K562 (cell line): ENCODE data around the gene APOL4. TPM values are rescaled to one million over a fixed set of nuclear protein-coding genes. Genes with fewer than 3 reads are reported as not detected.

Experiments
- ATAC-seq: fragments of 200-7000 bp; cut with Tn5 transposase; 3 replicates; pipeline ENCODE4 v1.9.1; 2020; ENCODE audit warnings: moderate library complexity
- BruUV-seq: library from RNA; stranded (reverse); fragments of 400-500 nt; replicated peaks from 2 replicates; lab custom pipeline; 2021; lab: Mats Ljungman, UMichigan
- CTCF ChIA-PET: fragments of 300-600 bp; formaldehyde crosslinking; extraction: SDS; loops from one replicate; lab custom pipeline; 2021; ENCODE audit warnings: low intra/inter-chr PET ratio; lab: Yijun Ruan, JAX
- POLR2A ChIA-PET: fragments of 300-600, 350-650 bp; sonication (Branson Sonifier 250); formaldehyde crosslinking; extraction: SDS; loops from one replicate; lab custom pipeline; 2021; ENCODE audit warnings: antibody characterized with exemption, inconsistent platforms; lab: Yijun Ruan, JAX
- DNase-seq, 4 experiments: peaks; one replicate each; pipeline versions ENCODE4 v3.0.0 to v3.0.0-alpha.2; 2011 to 2018; ENCODE audit warnings: low spot score in 3 of 4, mixed read lengths in 3 of 4; ENCODE audit errors: extremely low read depth in 1 of 4
- FAIRE-seq: peaks from 2 replicates; lab custom pipeline; 2011; peaks lifted over from hg19 to GRCh38; lab: Jason Lieb, UNC
- H2AFZ ChIP-seq: 2 replicates; pipeline ENCODE4 v1.6.0; 2011; ENCODE audit warnings: low read depth, low read length, control low read depth, inconsistent platforms
- H3K27ac ChIP-seq: fragments of 200-600 bp; 3 replicates; pipeline ENCODE4 v1.8.0; 2011; ENCODE audit warnings: low read depth, mild to moderate bottlenecking, control low read depth, inconsistent platforms, low read length, moderate library complexity, mixed read lengths; ENCODE audit errors: extremely low read depth
- H3K27me3 ChIP-seq, 2 experiments: fragments of 300-600 bp in 1 of 2; 2 replicates in 1 of 2; 3 replicates in 1 of 2; pipeline versions ENCODE4 v1.6.0 to v1.8.0; 2011; ENCODE audit warnings: inconsistent platforms in 2 of 2, low read length in 2 of 2, mild to moderate bottlenecking in 1 of 2, mixed read lengths in 1 of 2, moderate library complexity in 1 of 2; ENCODE audit not compliant: control insufficient read depth in 2 of 2, insufficient read depth in 2 of 2
- H3K36me3 ChIP-seq: fragments of 300-600 bp; 3 replicates; pipeline ENCODE4 v1.8.0; 2011; ENCODE audit warnings: mild to moderate bottlenecking, low read length, inconsistent platforms; ENCODE audit not compliant: control insufficient read depth, insufficient read depth
- H3K4me1 ChIP-seq, 2 experiments: fragments of 200-600 bp in 1 of 2; replicated peaks in 1 of 2; 2 replicates in 1 of 2; 3 replicates in 1 of 2; pipeline versions ENCODE4 v1.5.1 to v1.8.0; 2011; ENCODE audit warnings: inconsistent platforms in 2 of 2, low read length in 2 of 2, mild to moderate bottlenecking in 1 of 2, mixed read lengths in 1 of 2, moderate library complexity in 1 of 2; ENCODE audit not compliant: control insufficient read depth in 2 of 2, insufficient read depth in 2 of 2
- H3K4me2 ChIP-seq: 2 replicates; pipeline ENCODE4 v1.6.1; 2011; ENCODE audit warnings: low read length, control low read depth, inconsistent platforms, mixed read lengths; ENCODE audit not compliant: insufficient read depth
- H3K4me3 ChIP-seq: fragments of 200-600 bp; sonication (generic), shearing (Covaris generic); 2 replicates; pipeline ENCODE4 v1.5.1; 2016; ENCODE audit warnings: control low read depth, inconsistent platforms
- H3K79me2 ChIP-seq: fragments of 200-600 bp; 3 replicates; pipeline ENCODE4 v1.8.0; 2011; ENCODE audit warnings: low read length, inconsistent platforms; ENCODE audit not compliant: control insufficient read depth, insufficient read depth
- H3K9ac ChIP-seq, 2 experiments: 2 replicates each; pipeline versions ENCODE4 v1.6.0 to v1.6.1; 2011; ENCODE audit warnings: low read depth in 2 of 2, low read length in 2 of 2, control low read depth in 1 of 2, inconsistent platforms in 1 of 2, mild to moderate bottlenecking in 1 of 2, mixed read lengths in 1 of 2; ENCODE audit not compliant: insufficient read depth in 1 of 2
- H3K9me1 ChIP-seq: one replicate; pipeline ENCODE4 v1.6.0; 2011; ENCODE audit warnings: inconsistent platforms, mild to moderate bottlenecking, low read length, moderate library complexity; ENCODE audit not compliant: control insufficient read depth, insufficient read depth
- H3K9me3 ChIP-seq: replicated peaks from 2 replicates; pipeline ENCODE4 v1.5.1; 2011; ENCODE audit warnings: low read depth, low read length, inconsistent platforms; ENCODE audit not compliant: control insufficient read depth, insufficient read depth
- H4K20me1 ChIP-seq: replicated peaks from 2 replicates; pipeline ENCODE4 v1.6.1; 2011; ENCODE audit warnings: low read length, inconsistent platforms, mixed read lengths; ENCODE audit not compliant: control insufficient read depth, insufficient read depth
- ARID4B ChIP-seq: sonication (generic); formaldehyde crosslinking; IDR thresholded peaks from 2 replicates; pipeline ENCODE4 v1.8.0; 2022; ENCODE audit warnings: mild to moderate bottlenecking, missing genetic modification reagents
- EHMT2 ChIP-seq: fragments of 450-650 bp; IDR thresholded peaks from 2 replicates; pipeline ENCODE4 v1.6.1; 2018; ENCODE audit warnings: antibody characterized with exemption
- GTF3C2 ChIP-seq: IDR thresholded peaks from 3 replicates; pipeline ENCODE4 v1.6.1; 2011; ENCODE audit warnings: borderline replicate concordance, mild to moderate bottlenecking, moderate library complexity; ENCODE audit not compliant: insufficient read length; ENCODE audit errors: extremely low read depth
- SRSF1 ChIP-seq: fragments of 200-400 bp; formaldehyde crosslinking; IDR thresholded peaks from 2 replicates; pipeline ENCODE4 v1.6.1; 2017; ENCODE audit warnings: mild to moderate bottlenecking, low read depth, low read length, moderate library complexity
- WGBS: fragments of 100-300 bp; shearing (Covaris generic); methylation state at CpG from one replicate; pipeline ENCODE4 v1.1.6; 2016; ENCODE audit warnings: low coverage, mixed read lengths; ENCODE audit not compliant: insufficient coverage; ENCODE audit errors: missing lambda C conversion rate; 5-methylcytosine and 5-hydroxymethylcytosine counted together
- in situ Hi-C: fragments of 300-500 bp; cut with MboI; formaldehyde crosslinking; loops from 4 replicates; pipeline ENCODE4 v1.15.0; 2018; ENCODE audit warnings: inconsistent platforms, mixed read lengths
- intact Hi-C: fragments of 100-400 bp; cut with micrococcal nuclease; formaldehyde crosslinking; loops from 2 replicates; pipeline ENCODE4 v1.14.2; 2022
- polyA plus RNA-seq, 8 experiments: library from polyadenylated mRNA; depleted of rRNA in 4 of 8; stranded (reverse) in 5 of 8; unstranded in 3 of 8; fragments of >200 nt; fragmentation: Nextera tagmentation in 2 of 8; fragmentation: Illumina TruSeq in 1 of 8; extraction: Ambion mirVana in 2 of 8; extraction: Trizol in 1 of 8; gene quantifications; 2 replicates each; pipeline versions ENCODE4 v1.2.1 to v1.2.3, GENCODE V29; 2011 to 2014; ENCODE audit warnings: inconsistent platforms in 1 of 8, missing spikeins in 1 of 8
- total RNA-seq, 7 experiments: library from RNA; depleted of rRNA in 6 of 7; stranded (reverse); fragments of >200 nt in 6 of 7; fragmentation: Illumina TruSeq in 2 of 7; extraction: Trizol in 2 of 7; gene quantifications; 2 replicates each; pipeline versions ENCODE4 v1.2.1 to v1.2.3, GENCODE V29; 2011 to 2021; ENCODE audit warnings: low replicate concordance in 1 of 7
- TF ChIP-seq, protein P1 (sequence below): sonication (generic); formaldehyde crosslinking; IDR thresholded peaks from 2 replicates; pipeline ENCODE4 v1.8.0; 2022; ENCODE audit warnings: mild to moderate bottlenecking, missing genetic modification reagents, borderline replicate concordance
- TF ChIP-seq, protein P2 (sequence below): sonication (generic); formaldehyde crosslinking; IDR thresholded peaks from 2 replicates; pipeline ENCODE4 v1.8.1; 2022; ENCODE audit warnings: missing genetic modification reagents
- TF ChIP-seq, protein P3 (sequence below): sonication (generic); formaldehyde crosslinking; IDR thresholded peaks from 2 replicates; pipeline ENCODE4 v1.8.0; 2022; ENCODE audit warnings: mild to moderate bottlenecking, low read depth, missing genetic modification reagents

The APOL4 gene
- total and polyA plus RNA-seq, 9 of the 15 experiments (the other 6 are each of a cell fraction or from before 2014, with no cell fraction given), result 6.5 to 15.0 (median 9.8) TPM

- TF ChIP-seq ARID4B (CRISPR knock-in tag), result no peak
These were observed 25.7 kb downstream of the APOL4 start (continued) for GRCh38 chr22:36175892-36176291.

- POLR2A ChIA-PET, result interaction anchor here (0.9 to 2.4 kb wide), 2 partner anchors 12 to 15 kb away, joined by 3 to 7 read pairs; partner anchors contain the start of gene APOL3
- intact Hi-C loops (no loop called here), in situ Hi-C loops (no loop called here)
- DNase-seq, result no peak
- Histone ChIP-seq H3K4me2 (no peak overlapping the region), H3K27me3 (no peaks in the 10 kb centered on the region), H3K9ac (no peak overlapping the region), H3K79me2 (no peaks in the 10 kb centered on the region), H3K36me3 (no peaks in the 10 kb centered on the region), H2AFZ (no peak overlapping the region), H3K27ac (no peak overlapping the region), H3K4me1 (peaks cover 0 to 3% of the 10 kb centered on the region in 2 experiments; a peak in 2 of 5 replicates), H3K9me3 (no peaks in the 10 kb centered on the region), H4K20me1 (no peaks in the 10 kb centered on the region), H3K4me3 (no peak overlapping the region), H3K9me1 (no peaks in the 10 kb centered on the region)
- 23% methylated on average over 3 of the region's 3 CpGs for WGBS
- no TSS peak for BruUV-seq
- CTCF ChIA-PET, result interaction anchor here (0.6 kb wide), 1 partner anchor 126 kb away, joined by 3 read pairs; no protein-coding TSS in a partner anchor
- no peak for ATAC-seq
- no peak for FAIRE-seq
- TF ChIP-seq GTF3C2 (no peak), EHMT2 (no peak), SRSF1 (no peak)
- TF ChIP-seq, protein P1, sequence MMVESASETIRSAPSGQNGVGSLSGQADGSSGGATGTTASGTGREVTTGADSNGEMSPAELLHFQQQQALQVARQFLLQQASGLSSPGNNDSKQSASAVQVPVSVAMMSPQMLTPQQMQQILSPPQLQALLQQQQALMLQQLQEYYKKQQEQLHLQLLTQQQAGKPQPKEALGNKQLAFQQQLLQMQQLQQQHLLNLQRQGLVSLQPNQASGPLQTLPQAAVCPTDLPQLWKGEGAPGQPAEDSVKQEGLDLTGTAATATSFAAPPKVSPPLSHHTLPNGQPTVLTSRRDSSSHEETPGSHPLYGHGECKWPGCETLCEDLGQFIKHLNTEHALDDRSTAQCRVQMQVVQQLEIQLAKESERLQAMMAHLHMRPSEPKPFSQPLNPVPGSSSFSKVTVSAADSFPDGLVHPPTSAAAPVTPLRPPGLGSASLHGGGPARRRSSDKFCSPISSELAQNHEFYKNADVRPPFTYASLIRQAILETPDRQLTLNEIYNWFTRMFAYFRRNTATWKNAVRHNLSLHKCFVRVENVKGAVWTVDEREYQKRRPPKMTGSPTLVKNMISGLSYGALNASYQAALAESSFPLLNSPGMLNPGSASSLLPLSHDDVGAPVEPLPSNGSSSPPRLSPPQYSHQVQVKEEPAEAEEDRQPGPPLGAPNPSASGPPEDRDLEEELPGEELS (CRISPR knock-in tag), result no peak
- TF ChIP-seq, protein P2, sequence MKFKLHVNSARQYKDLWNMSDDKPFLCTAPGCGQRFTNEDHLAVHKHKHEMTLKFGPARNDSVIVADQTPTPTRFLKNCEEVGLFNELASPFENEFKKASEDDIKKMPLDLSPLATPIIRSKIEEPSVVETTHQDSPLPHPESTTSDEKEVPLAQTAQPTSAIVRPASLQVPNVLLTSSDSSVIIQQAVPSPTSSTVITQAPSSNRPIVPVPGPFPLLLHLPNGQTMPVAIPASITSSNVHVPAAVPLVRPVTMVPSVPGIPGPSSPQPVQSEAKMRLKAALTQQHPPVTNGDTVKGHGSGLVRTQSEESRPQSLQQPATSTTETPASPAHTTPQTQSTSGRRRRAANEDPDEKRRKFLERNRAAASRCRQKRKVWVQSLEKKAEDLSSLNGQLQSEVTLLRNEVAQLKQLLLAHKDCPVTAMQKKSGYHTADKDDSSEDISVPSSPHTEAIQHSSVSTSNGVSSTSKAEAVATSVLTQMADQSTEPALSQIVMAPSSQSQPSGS (CRISPR knock-in tag), result no peak
- TF ChIP-seq, protein P3, sequence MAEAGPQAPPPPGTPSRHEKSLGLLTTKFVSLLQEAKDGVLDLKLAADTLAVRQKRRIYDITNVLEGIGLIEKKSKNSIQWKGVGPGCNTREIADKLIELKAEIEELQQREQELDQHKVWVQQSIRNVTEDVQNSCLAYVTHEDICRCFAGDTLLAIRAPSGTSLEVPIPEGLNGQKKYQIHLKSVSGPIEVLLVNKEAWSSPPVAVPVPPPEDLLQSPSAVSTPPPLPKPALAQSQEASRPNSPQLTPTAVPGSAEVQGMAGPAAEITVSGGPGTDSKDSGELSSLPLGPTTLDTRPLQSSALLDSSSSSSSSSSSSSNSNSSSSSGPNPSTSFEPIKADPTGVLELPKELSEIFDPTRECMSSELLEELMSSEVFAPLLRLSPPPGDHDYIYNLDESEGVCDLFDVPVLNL (CRISPR knock-in tag), result no peak
These were observed 29.7 kb downstream of the APOL4 start for GRCh38 chr22:36171941-36172340.
